ENCODE results near the gene PRSS2.

PRSS2 gene

DNA sequence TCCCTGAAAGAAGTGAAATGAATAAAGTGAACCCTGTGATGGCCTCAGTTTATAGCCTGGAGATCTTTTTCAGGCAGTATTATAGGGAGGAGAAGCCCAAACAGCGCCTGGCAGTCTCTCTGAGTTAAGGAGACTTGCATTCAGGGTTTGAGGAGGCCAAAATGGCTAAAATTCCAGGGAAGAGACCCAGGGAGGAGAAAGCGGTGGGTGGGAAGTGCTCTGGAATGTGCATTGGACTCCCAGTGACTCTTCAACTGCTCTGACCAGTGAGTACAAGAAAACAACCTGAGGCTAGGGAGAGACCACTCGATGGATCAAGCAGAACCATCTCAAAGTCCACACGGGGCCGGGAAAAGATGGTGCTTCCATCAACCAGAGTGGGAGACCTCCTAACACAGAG lies 48.8 kb downstream of the PRSS2 start:
- no peaks in the 10 kb centered on the region for H3K36me3 Mint-ChIP-seq (ENCODE audit: low read depth)
- no peak overlapping the region for H3K27ac Mint-ChIP-seq
- H3K4me3 Mint-ChIP-seq: no peak overlapping the region
- no peaks in the 10 kb centered on the region for H3K4me1 Mint-ChIP-seq
- H3K9me3 Mint-ChIP-seq: peaks cover 8% of the 10 kb centered on the region
- TF ChIP-seq, protein P1, sequence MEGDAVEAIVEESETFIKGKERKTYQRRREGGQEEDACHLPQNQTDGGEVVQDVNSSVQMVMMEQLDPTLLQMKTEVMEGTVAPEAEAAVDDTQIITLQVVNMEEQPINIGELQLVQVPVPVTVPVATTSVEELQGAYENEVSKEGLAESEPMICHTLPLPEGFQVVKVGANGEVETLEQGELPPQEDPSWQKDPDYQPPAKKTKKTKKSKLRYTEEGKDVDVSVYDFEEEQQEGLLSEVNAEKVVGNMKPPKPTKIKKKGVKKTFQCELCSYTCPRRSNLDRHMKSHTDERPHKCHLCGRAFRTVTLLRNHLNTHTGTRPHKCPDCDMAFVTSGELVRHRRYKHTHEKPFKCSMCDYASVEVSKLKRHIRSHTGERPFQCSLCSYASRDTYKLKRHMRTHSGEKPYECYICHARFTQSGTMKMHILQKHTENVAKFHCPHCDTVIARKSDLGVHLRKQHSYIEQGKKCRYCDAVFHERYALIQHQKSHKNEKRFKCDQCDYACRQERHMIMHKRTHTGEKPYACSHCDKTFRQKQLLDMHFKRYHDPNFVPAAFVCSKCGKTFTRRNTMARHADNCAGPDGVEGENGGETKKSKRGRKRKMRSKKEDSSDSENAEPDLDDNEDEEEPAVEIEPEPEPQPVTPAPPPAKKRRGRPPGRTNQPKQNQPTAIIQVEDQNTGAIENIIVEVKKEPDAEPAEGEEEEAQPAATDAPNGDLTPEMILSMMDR (IDR thresholded peaks at IDR 0.05; ENCODE audit: unreplicated experiment in 3 of 3): no peak
- peaks cover 9% of the 10 kb centered on the region for H3K27me3 Mint-ChIP-seq (ENCODE audit: low read depth)

DNA sequence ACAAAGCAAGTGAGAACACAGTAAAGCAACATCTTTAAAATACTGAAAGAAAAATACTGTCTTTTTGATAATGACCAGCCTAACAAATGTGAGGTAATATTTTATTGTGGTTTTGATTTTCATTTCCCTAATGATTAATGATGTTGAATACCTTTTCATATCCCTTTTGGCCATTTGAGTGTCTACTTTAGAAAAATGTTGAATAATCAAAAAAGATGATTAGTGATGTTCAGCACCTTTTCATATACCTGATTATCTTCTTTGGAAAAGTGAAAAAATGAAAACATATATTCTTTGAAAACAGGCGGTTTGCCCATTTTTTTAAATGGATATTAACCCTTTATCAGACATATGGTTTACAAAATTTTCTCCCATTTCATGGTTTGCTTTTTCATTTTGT lies 51.9 kb downstream of the PRSS2 start:
- Mint-ChIP-seq H3K9me3 (peaks cover 11% of the 10 kb centered on the region), H3K27ac (no peak overlapping the region), H3K36me3 (ENCODE audit: low read depth) (no peaks in the 10 kb centered on the region), H3K4me3 (no peak overlapping the region), H3K27me3 (ENCODE audit: low read depth) (peaks cover 5% of the 10 kb centered on the region), H3K4me1 (no peaks in the 10 kb centered on the region)
- TF ChIP-seq, protein P1 (IDR thresholded peaks at IDR 0.05; ENCODE audit: unreplicated experiment in 3 of 3): no peak

Data from nephron (organoid).